ENCODE results near the gene CRTC3.

- TF ChIP-seq CTCF (IDR thresholded peaks at IDR 0.05; ENCODE audit: low read depth, low read length, missing input control) (no peak), NR2F2 (IDR thresholded peaks at IDR 0.05) (no peak), GABPA (IDR thresholded peaks at IDR 0.05 in 1 of 2, conservative IDR thresholded peaks at IDR 0.05 in 1 of 2) (no peak), YY1 (IDR thresholded peaks at IDR 0.05) (no peak), MAX (IDR thresholded peaks at IDR 0.05) (no peak), RAD21 (IDR thresholded peaks at IDR 0.05) (no peak), FOXA1 (IDR thresholded peaks at IDR 0.05) (no peak)
- TF ChIP-seq, protein P1, sequence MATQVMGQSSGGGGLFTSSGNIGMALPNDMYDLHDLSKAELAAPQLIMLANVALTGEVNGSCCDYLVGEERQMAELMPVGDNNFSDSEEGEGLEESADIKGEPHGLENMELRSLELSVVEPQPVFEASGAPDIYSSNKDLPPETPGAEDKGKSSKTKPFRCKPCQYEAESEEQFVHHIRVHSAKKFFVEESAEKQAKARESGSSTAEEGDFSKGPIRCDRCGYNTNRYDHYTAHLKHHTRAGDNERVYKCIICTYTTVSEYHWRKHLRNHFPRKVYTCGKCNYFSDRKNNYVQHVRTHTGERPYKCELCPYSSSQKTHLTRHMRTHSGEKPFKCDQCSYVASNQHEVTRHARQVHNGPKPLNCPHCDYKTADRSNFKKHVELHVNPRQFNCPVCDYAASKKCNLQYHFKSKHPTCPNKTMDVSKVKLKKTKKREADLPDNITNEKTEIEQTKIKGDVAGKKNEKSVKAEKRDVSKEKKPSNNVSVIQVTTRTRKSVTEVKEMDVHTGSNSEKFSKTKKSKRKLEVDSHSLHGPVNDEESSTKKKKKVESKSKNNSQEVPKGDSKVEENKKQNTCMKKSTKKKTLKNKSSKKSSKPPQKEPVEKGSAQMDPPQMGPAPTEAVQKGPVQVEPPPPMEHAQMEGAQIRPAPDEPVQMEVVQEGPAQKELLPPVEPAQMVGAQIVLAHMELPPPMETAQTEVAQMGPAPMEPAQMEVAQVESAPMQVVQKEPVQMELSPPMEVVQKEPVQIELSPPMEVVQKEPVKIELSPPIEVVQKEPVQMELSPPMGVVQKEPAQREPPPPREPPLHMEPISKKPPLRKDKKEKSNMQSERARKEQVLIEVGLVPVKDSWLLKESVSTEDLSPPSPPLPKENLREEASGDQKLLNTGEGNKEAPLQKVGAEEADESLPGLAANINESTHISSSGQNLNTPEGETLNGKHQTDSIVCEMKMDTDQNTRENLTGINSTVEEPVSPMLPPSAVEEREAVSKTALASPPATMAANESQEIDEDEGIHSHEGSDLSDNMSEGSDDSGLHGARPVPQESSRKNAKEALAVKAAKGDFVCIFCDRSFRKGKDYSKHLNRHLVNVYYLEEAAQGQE (IDR thresholded peaks at IDR 0.05) = no peak
Observed at GRCh38 chr15:90660195-90660998, 130.7 kb downstream of the CRTC3 start.
